ENCODE results near the gene CKAP2L.

The CKAP2L gene

GRCh38 chr2:112726487-112727190, 37.8 kb downstream of the CKAP2L start:
- in situ Hi-C loops (cut with MboI; ENCODE audit: low sequenced_read_pairs, unreplicated experiment): loop anchor here (10.0 kb wide), 1 partner anchor 102 kb away; no protein-coding TSS in a partner anchor
- DNase-seq (ENCODE audit: low spot score): peak; percentile 94
- TF ChIP-seq CTCF (IDR thresholded peaks at IDR 0.05; ENCODE audit: borderline replicate concordance, control extremely low read depth, extremely low read depth, insufficient read depth, missing control alignments): peak; percentile 99

GRCh38 chr2:112725545-112726457, 38.6 kb downstream of the CKAP2L start:
- TF ChIP-seq CTCF (IDR thresholded peaks at IDR 0.05; ENCODE audit: borderline replicate concordance, control extremely low read depth, extremely low read depth, insufficient read depth, missing control alignments): peak; percentile 16
- DNase-seq (ENCODE audit: low spot score): peak; percentile 80
- in situ Hi-C loops (cut with MboI; ENCODE audit: low sequenced_read_pairs, unreplicated experiment): loop anchor here (10.0 kb wide), 1 partner anchor 101 kb away; no protein-coding TSS in a partner anchor

- peak; percentile 79 for DNase-seq (ENCODE audit: low spot score)
- peak; percentile 21 for TF ChIP-seq CTCF (IDR thresholded peaks at IDR 0.05; ENCODE audit: borderline replicate concordance, control extremely low read depth, extremely low read depth, insufficient read depth, missing control alignments)
- in situ Hi-C loops (cut with MboI; ENCODE audit: low sequenced_read_pairs, unreplicated experiment): loop anchor here (10.0 to 25.0 kb wide), 2 partner anchors 100 to 663 kb away; partner anchors contain the start of gene TMEM87B
Measured at GRCh38 chr2:112724591-112725525, 39.6 kb downstream of the CKAP2L start.

GRCh38 chr2:112723995-112724394, 40.4 kb downstream of the CKAP2L start:
- no peak for TF ChIP-seq CTCF (IDR thresholded peaks at IDR 0.05; ENCODE audit: borderline replicate concordance, control extremely low read depth, extremely low read depth, insufficient read depth, missing control alignments)
- no peak for DNase-seq (ENCODE audit: low spot score)
- in situ Hi-C loops (cut with MboI; ENCODE audit: low sequenced_read_pairs, unreplicated experiment): loop anchor here (10.0 to 25.0 kb wide), 2 partner anchors 99 to 662 kb away; partner anchors contain the start of gene TMEM87B

GRCh38 chr2:112723547-112723940, 40.9 kb downstream of the CKAP2L start:
- in situ Hi-C loops (cut with MboI; ENCODE audit: low sequenced_read_pairs, unreplicated experiment): loop anchor here (10.0 to 25.0 kb wide), 2 partner anchors 99 to 661 kb away; partner anchors contain the start of gene TMEM87B
- no peak for TF ChIP-seq CTCF (IDR thresholded peaks at IDR 0.05; ENCODE audit: borderline replicate concordance, control extremely low read depth, extremely low read depth, insufficient read depth, missing control alignments)
- DNase-seq (ENCODE audit: low spot score): no peak

All from GM13976 (cell line).